GM18505 (cell line): Measurements from ENCODE around the gene CREB3L4.

Experiments used
- ATAC-seq: cut with Tn5 transposase; IDR thresholded peaks from one replicate; pipeline ENCODE4 v1.9.1; 2021; ENCODE audit not compliant: unreplicated experiment
- POLR2A ChIP-seq: IDR thresholded peaks from 4 replicates; pipeline ENCODE4 v1.6.1; 2011; ENCODE audit warnings: borderline replicate concordance; ENCODE audit not compliant: insufficient read depth, insufficient read length; ENCODE audit errors: extremely low read depth

The CREB3L4 gene

GRCh38 chr1:153942766-153943549, 24.7 kb upstream of the CREB3L4 start:
- no peak for TF ChIP-seq POLR2A
- no peak for ATAC-seq

DNA sequence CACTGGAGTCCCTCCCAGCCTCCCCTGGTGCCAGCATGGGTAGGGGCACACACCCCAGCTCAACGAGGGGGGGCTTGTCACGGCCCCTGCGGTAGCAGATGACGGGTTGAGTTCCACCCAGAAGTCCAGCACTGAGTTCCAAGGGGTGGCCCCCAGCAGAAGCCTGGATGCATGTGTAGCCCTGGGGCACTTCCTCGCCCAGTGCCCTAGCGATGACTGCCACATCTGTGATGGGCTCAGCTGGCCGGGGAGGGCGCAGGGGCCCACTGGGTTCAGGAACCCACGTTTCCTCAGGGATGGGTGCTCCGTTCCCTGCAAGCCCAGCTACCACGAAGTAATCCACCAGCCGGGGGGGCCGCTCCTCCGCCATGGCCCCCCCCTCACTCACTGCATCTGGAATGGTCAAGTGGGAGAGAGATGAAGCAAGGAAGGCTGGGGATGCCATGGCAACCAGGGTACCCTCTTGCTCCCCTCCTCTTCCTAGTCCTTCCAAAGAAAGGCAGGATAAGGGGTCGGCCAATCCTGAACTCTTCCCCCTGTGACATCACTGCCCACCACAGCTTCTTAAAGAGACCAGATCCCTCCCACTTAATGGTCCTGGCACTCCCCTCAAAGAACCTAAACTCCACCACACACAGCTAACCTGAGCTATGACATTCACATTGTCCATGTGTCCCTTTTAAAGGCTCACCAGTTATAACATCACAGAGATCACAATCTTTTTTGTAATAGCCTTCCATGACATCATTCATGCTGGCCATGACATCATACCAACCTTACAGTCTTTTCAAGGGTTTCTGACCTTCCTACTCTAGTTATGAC, 23.5 kb upstream of the CREB3L4 start:
- TF ChIP-seq POLR2A = no peak
- ATAC-seq = no peak

- no peak for ATAC-seq
- TF ChIP-seq POLR2A = no peak
Observed at GRCh38 chr1:153944827-153945117, 22.9 kb upstream of the CREB3L4 start.

DNA sequence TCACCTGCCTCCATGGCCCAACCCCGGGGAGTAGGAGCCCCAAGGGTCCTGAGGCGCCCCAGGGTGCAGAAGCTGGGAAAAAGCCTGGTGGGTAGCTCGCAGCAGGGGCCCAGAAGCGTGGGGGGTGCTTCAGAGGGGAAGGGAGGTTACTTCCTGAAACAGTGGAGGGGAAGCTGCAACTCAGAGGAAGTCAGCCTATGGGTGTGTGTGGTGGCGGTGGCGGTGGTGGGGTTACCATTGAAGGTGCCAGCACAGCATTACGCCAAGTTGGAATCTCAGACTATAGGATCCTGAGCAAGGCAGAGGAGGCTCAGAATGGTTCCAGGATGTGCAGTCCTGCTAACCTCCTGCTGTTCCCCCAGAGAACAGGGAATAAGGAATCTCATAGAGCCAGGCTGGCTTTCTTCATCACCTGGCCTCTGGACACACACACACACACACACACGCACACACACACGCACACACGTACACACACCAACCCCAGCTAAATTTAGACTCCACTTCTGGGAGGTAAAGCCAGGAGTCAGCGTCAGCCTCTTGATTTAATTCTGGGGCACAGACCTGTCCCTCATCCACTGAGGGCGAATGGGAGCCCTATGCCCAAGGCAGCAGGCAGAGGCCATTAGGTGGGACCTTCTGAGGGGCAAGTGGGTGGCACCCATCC, 22.4 kb upstream of the CREB3L4 start:
- TF ChIP-seq POLR2A = peak; percentile 56
- ATAC-seq = no peak

DNA sequence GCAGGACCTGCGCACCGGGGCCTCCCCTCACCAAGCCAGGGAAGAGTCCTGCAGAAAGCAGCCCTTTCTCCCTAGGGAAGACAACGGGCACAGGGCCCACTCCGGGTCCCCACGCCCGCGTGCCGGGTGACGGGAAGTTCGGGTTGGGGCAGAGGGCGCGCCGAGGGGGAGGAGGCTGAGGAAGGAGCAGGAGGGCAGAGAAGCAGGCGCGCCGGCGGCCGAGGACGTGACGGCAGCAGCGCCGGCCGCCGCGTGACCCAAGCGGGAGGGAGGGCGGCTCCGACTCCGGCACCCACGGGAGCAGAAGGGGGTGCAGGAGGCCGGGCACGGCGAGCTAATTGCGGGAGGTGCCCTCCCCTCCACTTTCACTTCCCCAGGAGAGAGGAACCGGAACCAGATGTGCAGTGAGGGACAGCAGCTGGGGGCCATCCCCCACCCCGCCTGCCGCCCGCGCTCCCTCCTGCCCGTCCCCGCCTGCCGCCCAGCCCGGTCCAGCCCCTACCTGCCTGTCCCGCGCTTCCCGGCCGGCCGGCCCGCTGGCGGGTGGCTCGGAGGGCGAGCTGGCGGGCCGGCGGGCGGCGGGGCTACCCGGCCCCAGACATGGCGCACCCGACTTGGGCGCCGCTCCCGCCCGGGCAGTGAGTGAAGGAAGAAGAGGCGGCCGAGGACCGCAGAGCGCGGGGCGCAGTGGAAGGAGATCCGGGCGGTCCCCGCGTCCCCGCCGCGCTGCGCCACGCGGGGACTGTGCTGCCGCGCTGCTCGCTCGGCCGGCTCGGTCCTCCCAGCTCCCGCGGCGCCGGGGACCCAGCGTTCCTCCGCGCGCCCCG, 21.7 kb upstream of the CREB3L4 start:
- peak; percentile 65 for ATAC-seq
- TF ChIP-seq POLR2A = peak; percentile 70

GRCh38 chr1:153946622-153947241, 21.0 kb upstream of the CREB3L4 start, which contains the start of gene DENND4B:
Gene DENND4B (minus strand): TSS chr1:153946718. CDS start chr1:153944374, 2,344 bp downstream.
- ATAC-seq = peak; percentile 57
- no peak for TF ChIP-seq POLR2A

DNA sequence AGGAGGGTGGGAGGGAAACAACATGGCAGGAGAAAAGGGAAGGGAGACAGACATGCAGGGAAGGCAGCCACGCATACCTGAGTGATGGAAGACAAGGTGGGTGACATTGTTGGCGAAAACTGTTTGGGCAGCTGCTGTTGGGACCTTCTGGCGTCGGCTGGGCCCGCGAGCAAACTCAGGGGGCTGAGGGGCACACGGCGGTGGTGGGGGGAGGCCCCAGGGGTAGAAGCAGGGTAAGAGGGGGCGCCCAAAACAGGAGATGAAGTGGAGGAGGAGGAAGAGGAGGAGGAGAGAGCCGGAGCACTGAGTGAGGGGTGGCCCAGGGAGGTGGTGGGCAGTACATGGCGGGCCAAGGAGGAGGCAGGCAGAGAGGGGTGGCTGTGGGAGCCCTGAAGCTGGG, 16.5 kb upstream of the CREB3L4 start:
- no peak for TF ChIP-seq POLR2A
- ATAC-seq = no peak

DNA sequence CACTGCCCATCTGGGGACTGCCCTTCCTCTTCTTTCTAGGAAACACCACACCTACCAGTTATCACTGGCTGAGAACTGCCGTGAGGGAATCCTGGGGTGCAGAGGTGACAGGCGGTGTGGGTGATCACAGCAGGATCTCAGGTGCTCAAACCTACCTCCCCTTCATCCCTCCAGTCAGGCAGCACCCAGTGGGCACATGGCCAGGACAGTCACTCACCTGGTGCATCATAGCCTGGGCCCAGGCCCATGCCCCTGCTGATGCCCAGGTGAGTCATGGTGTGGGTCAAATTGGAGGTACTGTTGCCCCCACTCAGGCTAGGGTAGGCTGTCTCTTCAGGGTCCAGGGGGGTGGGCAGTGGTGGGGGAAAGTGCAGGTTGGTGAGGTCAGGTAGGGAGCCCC, 15.9 kb upstream of the CREB3L4 start:
- no peak for ATAC-seq
- TF ChIP-seq POLR2A = no peak

- no peak for TF ChIP-seq POLR2A
- no peak for ATAC-seq
Observed at GRCh38 chr1:153953859-153954365, 13.8 kb upstream of the CREB3L4 start.

- no peak for TF ChIP-seq POLR2A
- ATAC-seq = no peak
Observed at GRCh38 chr1:153954826-153955225, 12.9 kb upstream of the CREB3L4 start.

- no peak for TF ChIP-seq POLR2A
- no peak for ATAC-seq
Observed at GRCh38 chr1:153956997-153957715, 10.5 kb upstream of the CREB3L4 start.

GRCh38 chr1:153957744-153958110, 10.0 kb upstream of the CREB3L4 start:
- ATAC-seq = peak; percentile 6
- TF ChIP-seq POLR2A = peak; percentile 70

GRCh38 chr1:153958111-153958960, 9.4 kb upstream of the CREB3L4 start, which contains the start of gene CRTC2:
Gene CRTC2 (minus strand): TSS chr1:153958612. CDS start chr1:153958497, 115 bp downstream.
- peak; percentile 59 for ATAC-seq
- TF ChIP-seq POLR2A = peak; percentile 56
